OCI-LY3 (cell line): ENCODE measurements around the gene MAP4K3.

ENCODE experiments used
- EZH2phosphoT487 ChIP-seq: fragments of 200-600 bp; shearing (Covaris generic); IDR thresholded peaks from 2 replicates; pipeline ENCODE4 v1.6.1; 2018; ENCODE audit warnings: antibody characterized with exemption, mixed run types, low read depth
- TF ChIP-seq, protein P1 (sequence below): fragments of 200-600, 300-600 bp; sonication (generic); IDR thresholded peaks from 2 replicates; pipeline ENCODE4 v1.5.1; 2014; ENCODE audit warnings: antibody characterized with exemption, low read length, low read depth

DNA sequence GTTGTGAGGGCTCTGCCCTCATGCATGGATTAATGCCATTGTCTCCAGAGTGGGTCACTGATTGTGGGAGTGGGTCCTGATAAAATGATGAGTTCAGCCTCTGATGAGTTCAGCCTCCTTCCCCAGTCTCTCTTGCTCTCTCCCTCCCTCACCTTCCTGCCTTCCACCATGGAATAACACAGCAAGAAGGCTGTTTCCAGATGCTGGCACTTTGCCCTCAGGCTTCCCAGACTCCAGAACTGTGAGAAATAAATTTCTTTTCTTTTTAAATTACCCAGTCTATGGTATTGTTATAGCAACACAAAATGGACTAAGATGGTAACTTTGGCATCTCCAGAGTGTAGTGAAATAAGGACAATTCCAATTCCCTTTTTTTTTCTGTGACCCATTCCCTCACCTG, 47.1 kb upstream of the MAP4K3 start:
- TF ChIP-seq, protein P1, sequence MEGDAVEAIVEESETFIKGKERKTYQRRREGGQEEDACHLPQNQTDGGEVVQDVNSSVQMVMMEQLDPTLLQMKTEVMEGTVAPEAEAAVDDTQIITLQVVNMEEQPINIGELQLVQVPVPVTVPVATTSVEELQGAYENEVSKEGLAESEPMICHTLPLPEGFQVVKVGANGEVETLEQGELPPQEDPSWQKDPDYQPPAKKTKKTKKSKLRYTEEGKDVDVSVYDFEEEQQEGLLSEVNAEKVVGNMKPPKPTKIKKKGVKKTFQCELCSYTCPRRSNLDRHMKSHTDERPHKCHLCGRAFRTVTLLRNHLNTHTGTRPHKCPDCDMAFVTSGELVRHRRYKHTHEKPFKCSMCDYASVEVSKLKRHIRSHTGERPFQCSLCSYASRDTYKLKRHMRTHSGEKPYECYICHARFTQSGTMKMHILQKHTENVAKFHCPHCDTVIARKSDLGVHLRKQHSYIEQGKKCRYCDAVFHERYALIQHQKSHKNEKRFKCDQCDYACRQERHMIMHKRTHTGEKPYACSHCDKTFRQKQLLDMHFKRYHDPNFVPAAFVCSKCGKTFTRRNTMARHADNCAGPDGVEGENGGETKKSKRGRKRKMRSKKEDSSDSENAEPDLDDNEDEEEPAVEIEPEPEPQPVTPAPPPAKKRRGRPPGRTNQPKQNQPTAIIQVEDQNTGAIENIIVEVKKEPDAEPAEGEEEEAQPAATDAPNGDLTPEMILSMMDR: no peak
- TF ChIP-seq EZH2phosphoT487: no peak
